HG03025 (cell line): Measurements from ENCODE around the gene SH3PXD2B.
"Not testable (repeated sequence)": the region's sequence is repeated elsewhere in the genome, so short reads cannot be mapped to it uniquely, and the experiment has no call there.

ENCODE experiments used
- ATAC-seq: cut with Tn5 transposase; IDR thresholded peaks from one replicate; pipeline ENCODE4 v1.9.1; 2021; ENCODE audit warnings: mild to moderate bottlenecking, moderate library complexity; ENCODE audit not compliant: unreplicated experiment, low FRiP score

SH3PXD2B gene

DNA sequence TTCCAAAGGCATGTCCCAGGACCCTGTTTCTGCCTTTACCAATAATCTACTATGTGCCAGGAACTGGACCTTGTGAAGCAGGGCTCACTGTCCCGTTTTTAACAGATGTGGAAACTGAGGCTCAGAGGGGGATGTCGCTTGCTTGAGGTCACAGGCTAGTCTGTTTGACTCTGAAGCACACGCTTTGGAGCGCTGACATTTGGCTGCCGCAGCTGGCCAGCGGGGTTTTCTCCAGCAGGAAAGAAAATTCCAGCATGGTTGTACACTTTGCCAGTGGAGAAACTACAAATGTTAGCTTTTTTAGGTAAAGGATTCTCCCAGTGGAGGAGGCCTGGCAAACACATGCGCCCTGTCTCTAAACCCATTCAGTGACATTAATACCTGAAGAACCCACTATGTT, 50.5 kb downstream of the SH3PXD2B start:
- ATAC-seq: no peak

DNA sequence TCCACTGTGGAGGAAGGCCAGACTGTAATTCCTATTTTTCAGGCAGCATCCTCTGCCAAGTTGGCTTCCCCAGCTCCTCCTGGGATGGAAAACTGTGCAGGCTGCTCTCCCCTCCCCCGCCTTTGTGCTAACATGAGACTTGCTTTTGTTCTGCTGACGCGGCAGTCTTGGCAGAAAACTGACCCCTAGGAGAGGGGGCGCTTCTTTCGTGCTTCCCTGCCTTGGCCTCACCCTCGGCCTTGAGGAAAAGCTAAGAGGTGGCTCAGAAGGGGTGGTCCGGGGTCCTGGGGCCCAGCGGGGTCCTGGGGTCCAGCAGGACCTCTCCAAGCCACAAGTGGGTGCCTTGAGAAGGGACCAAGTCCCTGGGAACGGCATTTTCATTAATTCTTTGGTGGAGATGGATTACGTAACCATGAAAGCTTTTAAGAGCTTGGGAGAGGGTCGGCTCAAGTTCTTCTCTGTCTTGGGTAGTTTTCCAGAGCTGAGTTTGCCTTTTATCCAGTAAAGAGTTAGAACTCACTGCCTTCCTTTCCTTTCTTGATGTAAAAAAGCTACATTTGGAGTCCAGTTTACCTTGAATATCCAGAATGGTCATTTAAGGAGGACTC, 51.0 kb downstream of the SH3PXD2B start:
- ATAC-seq: no peak

DNA sequence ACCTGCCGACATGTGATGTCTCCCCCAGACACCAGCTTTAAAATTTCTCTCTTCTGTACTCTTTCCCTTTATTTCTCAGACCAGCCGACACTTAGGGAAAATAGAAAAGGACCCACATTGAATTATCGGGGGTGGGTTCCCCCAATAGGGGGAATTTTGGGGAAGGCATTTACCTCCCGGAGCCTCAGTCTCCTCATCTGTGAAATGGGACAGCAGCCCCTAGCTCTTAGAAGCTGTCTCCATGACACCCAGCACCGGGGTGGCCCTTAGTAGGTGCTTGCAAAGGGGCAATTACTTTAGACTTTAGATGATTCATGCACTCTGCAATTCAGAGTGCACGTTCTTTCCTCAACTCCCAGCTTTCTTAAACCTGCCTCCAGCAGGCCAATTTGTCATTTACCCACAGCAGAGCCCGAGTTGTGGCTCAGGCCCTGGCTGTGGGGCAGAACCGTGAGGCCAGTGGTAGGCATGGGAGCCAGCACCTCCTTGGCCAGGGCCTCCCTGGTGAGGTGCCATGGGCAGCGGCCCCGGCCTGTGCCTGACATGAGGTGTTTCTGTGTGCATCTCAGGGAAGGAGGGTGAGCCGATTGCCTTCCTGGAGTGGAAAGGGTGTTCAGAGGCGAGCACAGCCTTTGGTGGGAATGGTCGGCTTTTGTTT, 51.7 kb downstream of the SH3PXD2B start:
- no peak for ATAC-seq

DNA sequence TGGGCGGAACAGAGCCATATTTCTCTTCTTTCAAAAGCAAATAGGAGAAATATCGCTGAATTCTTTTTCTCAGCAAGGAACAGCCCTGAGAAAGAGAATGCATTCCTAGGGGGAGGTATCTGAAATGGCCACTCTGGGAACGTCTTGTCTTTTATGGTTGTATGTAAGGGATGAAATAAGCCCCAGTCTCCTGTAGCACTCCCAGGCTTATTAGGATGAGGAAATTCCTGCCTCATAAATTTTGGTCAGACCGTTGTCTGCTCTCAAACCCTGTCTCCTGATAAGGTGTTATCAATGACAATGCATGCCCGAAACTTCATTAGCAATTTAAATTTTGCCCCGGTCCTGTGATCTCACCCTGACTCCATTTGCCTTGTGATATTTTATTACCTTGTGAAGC, 52.3 kb downstream of the SH3PXD2B start:
- not testable (repeated sequence) for ATAC-seq

DNA sequence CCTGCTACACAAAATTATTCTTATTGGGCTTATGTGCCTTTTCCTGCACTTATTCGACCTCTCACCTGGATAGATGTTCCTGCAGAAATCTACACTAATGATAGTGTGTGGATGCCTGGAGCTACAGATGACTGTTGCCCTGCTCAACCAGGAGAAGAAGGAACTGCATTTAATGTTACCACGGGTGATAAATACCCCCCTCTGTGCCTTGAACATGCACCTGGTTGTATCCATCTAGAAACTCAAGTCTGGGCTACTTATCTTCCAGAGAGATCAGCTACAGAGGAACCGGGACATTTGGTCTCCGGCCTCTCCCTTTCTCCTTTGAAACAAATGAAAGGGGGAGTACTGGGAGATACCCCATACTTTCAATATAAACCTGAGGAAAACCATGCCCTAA, 54.5 kb downstream of the SH3PXD2B start:
- ATAC-seq: no peak

DNA sequence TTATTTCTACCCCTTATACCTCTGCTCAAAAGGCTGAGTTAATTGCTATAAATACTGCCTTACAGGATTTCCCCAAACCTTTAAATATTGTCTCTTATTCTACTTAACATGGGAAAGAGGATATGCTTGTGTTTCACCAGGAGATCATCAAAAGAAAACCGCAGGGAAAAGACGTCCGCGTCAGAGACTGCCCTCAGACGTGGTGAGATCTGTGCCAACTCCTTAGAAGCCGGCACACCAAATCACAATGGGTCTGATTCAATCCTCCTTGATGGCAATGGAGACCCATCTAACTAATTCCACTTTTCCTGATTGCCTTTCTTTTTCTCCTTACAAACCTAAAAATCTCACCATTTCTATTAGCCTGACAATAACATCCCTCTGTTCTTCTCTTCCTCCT, 55.0 kb downstream of the SH3PXD2B start:
- ATAC-seq: no peak

DNA sequence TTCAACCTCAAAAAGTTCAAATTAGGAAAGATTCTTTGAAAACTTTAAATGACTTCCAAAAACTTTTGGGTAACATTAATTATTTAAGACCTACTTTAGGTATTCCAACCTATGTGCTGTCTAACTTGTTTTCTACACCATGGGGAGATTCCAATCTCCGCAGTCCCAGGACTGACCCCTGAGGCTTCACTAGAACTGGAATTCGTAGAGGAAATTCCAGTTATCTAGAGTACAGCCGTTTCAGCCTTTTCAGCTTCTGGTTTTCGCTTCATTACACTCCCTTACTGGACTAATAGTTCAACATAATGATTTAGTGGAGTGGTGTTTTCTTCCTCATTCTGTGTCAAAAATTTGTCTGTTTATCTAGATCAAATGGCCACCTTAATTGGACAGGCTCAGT, 55.7 kb downstream of the SH3PXD2B start:
- ATAC-seq: not testable (repeated sequence)

DNA sequence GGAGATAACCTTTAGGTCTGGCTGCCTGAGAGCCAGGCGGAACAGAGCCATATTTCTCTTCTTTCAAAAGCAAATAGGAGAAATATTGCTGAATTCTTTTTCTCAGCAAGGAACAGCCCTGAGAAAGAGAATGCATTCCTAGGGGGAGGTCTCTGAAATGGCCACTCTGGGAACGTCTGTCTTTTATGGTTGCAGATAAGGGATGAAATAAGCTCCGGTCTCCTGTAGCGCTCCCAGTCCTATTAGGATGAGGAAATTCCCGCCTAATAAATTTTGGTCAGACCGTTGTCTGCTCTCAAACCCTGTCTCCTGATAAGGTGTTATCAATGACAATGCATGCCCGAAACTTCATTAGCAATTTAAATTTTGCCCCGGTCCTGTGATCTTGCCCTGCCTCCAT, 57.3 kb downstream of the SH3PXD2B start:
- not testable (repeated sequence) for ATAC-seq

DNA sequence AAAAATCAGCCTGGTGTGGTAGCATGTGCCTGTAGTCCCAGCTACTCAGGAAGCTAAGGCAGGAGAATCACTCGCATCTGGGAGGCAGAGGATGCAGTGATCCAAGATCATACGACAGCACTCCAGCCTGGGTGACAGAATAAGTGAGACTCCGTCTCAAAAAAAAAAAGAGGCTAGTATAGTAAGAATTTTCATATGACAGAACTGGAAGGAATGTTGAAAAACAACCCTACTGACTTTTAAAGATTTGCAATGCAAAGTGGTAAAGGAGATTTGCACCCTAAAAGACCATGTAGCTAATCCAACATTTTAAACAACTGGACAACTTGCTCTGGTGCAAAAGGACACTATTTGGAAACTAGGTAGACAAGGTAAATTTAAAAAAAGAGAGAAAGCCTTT, 58.1 kb downstream of the SH3PXD2B start:
- no peak for ATAC-seq

DNA sequence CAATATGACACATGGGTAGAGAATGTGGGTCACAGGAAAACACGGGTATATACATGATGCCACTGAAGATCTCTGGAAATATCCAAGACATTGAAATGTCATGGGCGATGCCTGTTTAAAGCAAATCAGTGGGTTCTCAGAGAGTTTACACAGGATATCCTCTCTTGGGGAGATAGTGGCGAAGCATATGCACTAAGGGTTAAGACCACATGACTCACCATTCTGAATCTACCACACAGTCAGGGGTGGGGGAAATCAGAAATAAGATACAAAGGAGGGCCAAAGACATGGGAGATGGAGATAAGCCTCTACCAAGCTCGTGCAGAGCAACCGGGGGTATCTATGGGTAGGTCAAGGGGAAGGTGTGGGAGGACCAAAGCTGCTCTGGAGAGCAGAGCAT, 58.8 kb downstream of the SH3PXD2B start:
- no peak for ATAC-seq

DNA sequence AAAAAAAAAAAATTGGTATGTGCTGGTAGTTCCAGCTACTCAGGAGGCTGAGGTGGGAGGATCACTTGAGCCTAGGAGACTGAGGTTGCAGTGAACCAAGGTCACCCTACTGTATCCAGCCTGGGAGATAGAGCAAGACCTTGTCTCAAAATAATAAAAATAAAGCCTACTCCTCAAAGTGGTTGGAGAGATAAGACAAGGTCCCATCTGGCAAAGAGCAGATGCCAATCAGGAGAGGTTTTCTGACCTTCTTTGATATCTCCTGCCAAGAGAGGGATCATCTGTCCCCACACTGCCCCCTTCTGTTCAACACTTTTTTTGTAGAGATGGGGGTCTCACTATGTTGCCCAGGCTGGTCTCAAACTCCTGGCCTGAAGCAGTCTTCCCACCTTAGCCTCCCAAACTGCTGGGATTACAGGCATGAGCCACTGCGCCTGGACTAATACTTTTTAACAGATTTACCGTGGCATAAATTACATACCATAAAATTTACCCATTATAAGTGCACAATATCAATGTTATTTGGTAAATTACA, 64.7 kb downstream of the SH3PXD2B start:
- ATAC-seq: no peak

DNA sequence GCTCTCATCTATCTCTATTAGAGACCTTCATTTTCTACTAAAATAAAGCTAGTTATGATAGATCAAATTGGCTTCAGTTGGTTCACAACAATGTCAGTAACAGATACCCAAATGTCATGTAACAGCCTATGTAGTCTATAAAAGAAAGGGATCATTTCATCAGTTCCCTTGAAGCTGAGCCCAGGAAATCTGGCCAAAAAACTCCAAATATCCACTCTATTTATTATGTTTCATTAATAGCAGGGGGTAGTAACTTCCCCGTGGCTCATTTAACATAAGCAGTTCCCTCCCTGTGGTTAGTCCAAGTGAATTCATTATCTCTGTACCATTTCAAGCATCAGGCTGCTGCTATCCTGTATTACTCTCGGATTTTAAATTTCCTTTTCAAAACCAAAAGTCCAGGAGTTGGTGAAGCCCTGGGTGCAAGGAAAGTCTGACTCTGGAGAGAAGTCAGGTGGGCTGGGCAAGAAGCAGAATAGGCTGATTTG, 66.0 kb downstream of the SH3PXD2B start:
- ATAC-seq: no peak

DNA sequence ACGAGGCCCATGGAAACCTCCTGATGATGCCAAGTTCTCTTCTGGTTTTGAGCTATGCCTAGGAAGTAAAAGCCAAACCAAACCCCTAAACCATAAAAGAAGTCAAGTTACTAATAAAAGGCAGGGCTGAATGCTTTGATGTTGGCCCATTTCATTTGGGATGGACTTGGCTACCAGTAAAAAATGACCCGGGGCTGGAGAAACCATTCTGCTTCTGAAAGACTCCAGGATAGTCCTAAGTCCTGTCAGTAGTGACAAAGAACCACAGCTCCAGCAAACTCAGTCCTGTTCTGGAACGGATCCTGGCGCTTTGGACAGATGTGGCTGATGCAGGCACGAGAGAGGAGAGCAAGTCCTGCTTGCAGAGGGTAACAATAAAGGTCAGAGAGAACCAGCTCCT, 68.6 kb downstream of the SH3PXD2B start:
- ATAC-seq: no peak

DNA sequence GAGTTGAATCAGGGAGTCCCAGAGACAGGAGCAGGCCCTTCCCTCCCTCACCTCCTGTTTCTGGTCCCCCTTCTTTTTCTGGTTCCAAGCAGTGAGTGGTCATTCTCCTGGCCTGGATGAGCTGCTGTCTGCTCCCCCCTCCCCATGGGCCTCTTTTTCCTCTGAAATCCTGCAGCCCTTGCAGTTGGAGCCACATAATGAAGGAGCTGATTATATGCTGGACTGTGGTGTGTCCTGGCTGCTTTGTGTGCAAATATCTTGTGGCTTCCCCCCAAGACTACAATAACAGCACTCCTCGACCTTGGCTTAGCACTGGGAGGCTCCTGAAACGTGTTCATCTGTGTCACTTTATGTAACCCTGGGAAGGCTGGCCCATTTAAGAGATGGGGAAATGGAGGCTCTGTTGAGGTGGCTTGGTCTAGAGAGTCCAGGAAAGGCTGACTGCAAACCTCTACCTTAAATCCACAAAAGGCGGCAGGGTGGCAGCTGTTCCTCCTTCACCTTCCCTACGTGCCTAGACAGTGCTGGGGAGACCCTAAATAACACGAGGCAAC, 69.2 kb downstream of the SH3PXD2B start:
- ATAC-seq: no peak

DNA sequence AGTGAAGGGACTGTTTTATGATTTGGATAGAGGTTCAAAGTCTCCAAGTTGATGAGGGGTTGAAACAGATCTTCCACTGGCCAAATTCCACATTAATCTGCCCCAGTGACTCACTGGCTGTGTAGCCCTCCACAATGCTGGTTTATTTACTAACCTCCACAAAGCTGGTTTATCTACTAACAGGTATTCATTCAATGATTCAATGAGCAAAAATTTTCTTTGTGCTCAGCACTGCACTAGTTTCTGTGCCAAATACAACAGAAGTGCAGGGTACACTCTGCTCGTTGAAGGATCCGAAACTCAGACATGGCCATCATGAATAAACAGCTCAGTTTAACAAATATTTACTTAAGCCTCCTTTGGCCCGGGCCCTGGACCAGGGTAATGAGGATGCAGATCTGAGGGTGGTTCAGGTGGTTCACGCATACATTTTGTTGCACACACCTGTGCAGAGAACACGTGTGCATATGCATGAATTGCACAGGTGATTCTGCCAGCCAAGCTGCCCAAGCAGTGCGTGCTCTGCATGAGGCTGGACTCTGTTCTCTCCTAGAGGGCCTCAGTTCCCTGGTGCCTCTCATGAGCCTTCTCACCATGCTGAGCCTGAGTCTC, 71.0 kb downstream of the SH3PXD2B start:
- no peak for ATAC-seq

DNA sequence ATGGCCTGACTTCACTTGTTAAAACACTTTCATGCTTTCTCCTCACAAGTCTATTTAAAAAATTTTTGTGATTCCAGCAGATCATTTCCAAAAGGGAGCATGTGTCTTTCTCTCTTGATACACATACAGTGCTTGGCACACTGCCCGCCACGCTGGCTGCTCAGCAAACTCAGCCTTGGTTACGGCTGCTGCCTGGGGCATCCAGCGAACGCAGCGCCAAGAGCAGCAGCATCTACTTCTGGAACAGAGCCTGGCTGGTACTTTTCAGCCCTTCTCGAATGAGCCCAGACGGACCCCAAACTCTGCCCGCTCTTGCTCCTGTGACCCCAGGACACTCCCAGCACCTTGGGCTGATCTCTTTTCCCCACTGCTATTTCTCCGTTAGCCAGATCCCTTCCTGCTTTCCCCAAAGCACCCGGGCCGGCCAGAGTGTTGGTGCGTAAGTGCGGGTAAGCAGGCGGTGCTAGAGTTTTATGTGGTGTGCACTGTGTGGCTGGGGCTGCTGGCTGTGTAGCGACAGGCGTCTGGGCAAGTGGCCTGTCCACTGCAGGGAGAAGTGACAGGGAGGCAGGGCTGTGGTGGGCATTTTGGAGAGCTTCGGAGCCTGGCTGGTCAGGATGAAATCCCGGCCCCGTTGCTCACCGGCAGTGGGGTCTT, 73.2 kb downstream of the SH3PXD2B start:
- ATAC-seq: no peak

DNA sequence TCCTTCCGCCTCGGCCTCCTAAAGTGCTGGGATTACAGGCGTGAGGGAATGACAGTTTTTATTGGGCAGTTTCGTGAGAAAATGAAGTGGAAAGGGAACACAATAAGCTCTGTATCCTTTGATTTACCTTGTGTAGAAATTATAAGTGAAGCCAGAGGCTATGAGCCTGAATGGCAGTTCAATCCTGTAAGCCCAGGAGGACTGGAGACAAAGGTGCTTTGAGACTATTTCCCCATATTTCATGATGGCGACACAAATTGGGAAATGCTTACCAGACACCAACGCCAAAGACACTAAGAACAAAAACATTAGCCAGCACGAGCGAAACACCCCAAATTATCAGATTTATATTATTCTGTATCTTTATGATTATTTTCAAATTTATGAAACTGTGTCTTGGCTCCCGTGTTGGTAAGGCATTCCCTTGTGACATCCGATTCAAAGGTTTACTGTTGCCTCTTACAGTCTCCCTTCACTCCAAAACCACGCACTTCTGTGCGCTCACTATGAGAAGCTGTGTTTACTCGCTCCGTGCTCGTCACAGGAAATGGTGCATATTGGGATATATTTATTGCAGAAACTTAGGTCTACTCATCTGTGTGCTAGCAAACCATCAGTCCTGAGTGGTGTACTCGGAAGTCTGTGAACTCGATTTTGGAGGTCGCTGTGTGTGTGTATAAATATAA, 73.9 kb downstream of the SH3PXD2B start:
- ATAC-seq: no peak

DNA sequence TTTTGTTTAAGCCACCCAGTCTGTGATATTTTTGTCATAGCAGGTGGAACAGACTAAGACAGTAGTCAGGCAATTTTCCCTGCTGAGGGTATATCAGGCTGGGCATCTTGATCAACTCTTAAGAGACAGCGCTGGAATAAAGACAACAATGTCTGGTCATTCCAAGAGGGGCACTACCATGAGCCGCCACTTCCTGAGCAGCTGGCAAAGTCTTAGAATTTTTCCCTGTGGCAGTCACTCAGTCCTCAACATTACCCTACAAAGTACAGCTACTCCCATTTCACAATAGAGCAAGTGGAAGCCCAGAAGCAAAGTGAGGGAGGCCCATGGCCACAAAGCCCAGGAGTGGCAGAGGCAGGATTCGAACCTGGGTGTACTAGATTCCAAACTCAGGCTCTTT, 74.8 kb downstream of the SH3PXD2B start:
- no peak for ATAC-seq

DNA sequence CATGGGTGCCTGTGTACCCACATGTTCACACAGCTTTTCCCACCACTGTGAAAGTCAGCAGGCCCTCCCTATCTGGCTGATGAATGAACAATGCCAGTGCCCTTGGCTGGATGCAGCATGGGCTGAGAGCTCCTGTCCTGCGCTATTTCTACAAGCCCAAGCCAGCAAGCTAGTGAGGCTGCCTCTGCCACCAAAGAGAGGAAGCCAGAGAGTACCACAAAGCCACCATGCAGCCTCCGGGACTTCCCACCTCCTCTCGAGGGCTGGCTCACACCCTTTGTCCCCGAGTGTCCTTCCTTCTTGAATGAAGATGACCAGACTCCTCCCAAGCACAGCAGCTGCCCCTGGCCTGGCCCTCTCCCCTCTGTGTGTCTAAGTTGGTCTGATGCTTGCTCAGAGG, 76.5 kb downstream of the SH3PXD2B start:
- no peak for ATAC-seq

DNA sequence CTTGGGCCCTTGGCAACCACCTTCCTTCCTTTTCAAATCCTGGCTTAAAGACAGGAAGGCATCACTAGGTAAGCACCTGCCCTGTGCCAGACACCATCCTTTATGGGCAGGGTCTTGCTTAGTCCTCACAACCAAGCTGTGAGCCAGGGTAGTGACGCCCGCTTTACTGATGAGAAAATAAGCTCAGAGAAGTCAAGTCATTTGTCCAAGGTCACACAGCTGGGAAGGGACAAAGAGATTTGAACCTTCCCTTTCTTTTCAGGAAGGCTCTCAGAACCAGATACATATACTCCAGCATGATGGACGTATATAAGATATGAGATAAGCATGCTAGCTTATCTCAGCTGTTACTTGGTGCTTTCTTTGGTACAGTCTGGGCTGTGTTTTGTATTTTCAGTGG, 76.9 kb downstream of the SH3PXD2B start:
- ATAC-seq: no peak
